HepG2 (cell line): ENCODE measurements around the gene CTNNBIP1. TPM values are rescaled to one million over a fixed set of nuclear protein-coding genes. Genes with fewer than 3 reads are reported as not detected.

Experiments used
- BORCS8-MEF2B ChIP-seq: sonication (generic); formaldehyde crosslinking; IDR thresholded peaks from 2 replicates; pipeline ENCODE4 v1.8.0; 2022; ENCODE audit warnings: mild to moderate bottlenecking, missing genetic modification reagents
- GTF3A ChIP-seq: sonication (generic); formaldehyde crosslinking; conservative IDR thresholded peaks from 2 replicates; pipeline ENCODE4 v1.4.0; 2020; ENCODE audit warnings: mild to moderate bottlenecking, missing genetic modification reagents
- MBNL3 ChIP-seq: fragments of 250-450 bp; sonication (Bioruptor Pico); conservative IDR thresholded peaks from 2 replicates; pipeline ENCODE4 v1.8.0; 2022; ENCODE audit warnings: mild to moderate bottlenecking, inconsistent platforms
- NR2F6 ChIP-seq, 2 experiments: IDR thresholded peaks; 2 replicates each; pipeline ENCODE4 v1.6.1; 2016; ENCODE audit warnings: antibody characterized with exemption in 1 of 2, mild to moderate bottlenecking in 1 of 2
- PHF8 ChIP-seq: sonication (generic); formaldehyde crosslinking; IDR thresholded peaks from 2 replicates; pipeline ENCODE4 v1.5.0; 2020; ENCODE audit warnings: missing genetic modification reagents
- POLR2A ChIP-seq, 2 experiments: IDR thresholded peaks; 2 replicates each; pipeline ENCODE4 v1.6.1; 2011; ENCODE audit warnings: low read depth in 2 of 2, low read length in 2 of 2, mild to moderate bottlenecking in 1 of 2, moderate library complexity in 1 of 2; ENCODE audit not compliant: insufficient read depth in 1 of 2
- RFX3 ChIP-seq: IDR thresholded peaks from 2 replicates; pipeline ENCODE4 v1.6.1; 2016; ENCODE audit warnings: missing biosample characterization, missing genetic modification reagents
- SALL1 ChIP-seq: sonication (generic); formaldehyde crosslinking; IDR thresholded peaks from 2 replicates; pipeline ENCODE4 v1.8.0; 2022; ENCODE audit warnings: mild to moderate bottlenecking, missing genetic modification reagents
- SAP130 ChIP-seq: IDR thresholded peaks from 2 replicates; pipeline ENCODE4 v1.6.1; 2016; ENCODE audit warnings: low read depth
- SP5 ChIP-seq: IDR thresholded peaks from 2 replicates; pipeline ENCODE4 v1.6.1; 2016; ENCODE audit warnings: low read depth, borderline replicate concordance
- YEATS2 ChIP-seq: sonication (generic); formaldehyde crosslinking; IDR thresholded peaks from 2 replicates; pipeline ENCODE4 v1.4.0; 2020; ENCODE audit warnings: missing genetic modification reagents, borderline replicate concordance
- ZMAT3 ChIP-seq: sonication (generic); formaldehyde crosslinking; conservative IDR thresholded peaks from 2 replicates; pipeline ENCODE4 v1.7.0; 2021; ENCODE audit warnings: missing genetic modification reagents
- ZNF441 ChIP-seq: sonication (generic); formaldehyde crosslinking; IDR thresholded peaks from 2 replicates; pipeline ENCODE4 v1.7.0; 2021; ENCODE audit warnings: missing genetic modification reagents, borderline replicate concordance
- ZNF547 ChIP-seq: sonication (generic); formaldehyde crosslinking; IDR thresholded peaks from 2 replicates; pipeline ENCODE4 v1.5.1; 2020; ENCODE audit warnings: mild to moderate bottlenecking, missing genetic modification reagents
- ZNF567 ChIP-seq: sonication (generic); formaldehyde crosslinking; IDR thresholded peaks from 2 replicates; pipeline ENCODE4 v1.8.1; 2023; ENCODE audit warnings: mild to moderate bottlenecking, missing genetic modification reagents, borderline replicate concordance
- ZNF737 ChIP-seq: sonication (generic); formaldehyde crosslinking; IDR thresholded peaks from 2 replicates; pipeline ENCODE4 v1.5.0; 2020; ENCODE audit warnings: missing genetic modification reagents, mild to moderate bottlenecking, borderline replicate concordance
- ZNF788 ChIP-seq: sonication (generic); formaldehyde crosslinking; IDR thresholded peaks from 2 replicates; pipeline ENCODE4 v1.5.0; 2020; ENCODE audit warnings: mild to moderate bottlenecking, missing genetic modification reagents, borderline replicate concordance
- ZNF792 ChIP-seq: IDR thresholded peaks from 2 replicates; pipeline ENCODE4 v1.6.1; 2016
- polyA plus RNA-seq, 8 experiments: library from polyadenylated mRNA; depleted of rRNA in 3 of 8; stranded (reverse) in 7 of 8; unstranded in 1 of 8; fragments of >200 nt; fragmentation: Illumina TruSeq in 4 of 8; extraction: Trizol in 4 of 8; gene quantifications; 2 replicates each; pipeline versions ENCODE4 v1.2.1 to v1.2.3, GENCODE V29; 2011 to 2016; ENCODE audit warnings: low read depth in 4 of 8, missing spikeins in 1 of 8, mixed read lengths in 1 of 8; ENCODE audit not compliant: insufficient read depth in 1 of 8
- total RNA-seq, 5 experiments: library from RNA; depleted of rRNA; stranded (reverse); fragments of >200 nt; fragmentation: Illumina TruSeq; extraction: Trizol; gene quantifications; 2 replicates each; pipeline ENCODE4 v1.2.3, GENCODE V29; 2016; ENCODE audit warnings: low read depth in 1 of 5
- TF ChIP-seq, protein P1 (sequence below): sonication (generic); formaldehyde crosslinking; conservative IDR thresholded peaks from 2 replicates; pipeline ENCODE4 v1.4.0; 2020; ENCODE audit warnings: mild to moderate bottlenecking, missing genetic modification reagents, moderate library complexity
- TF ChIP-seq, protein P2 (sequence below): sonication (generic); formaldehyde crosslinking; IDR thresholded peaks from 2 replicates; pipeline ENCODE4 v1.4.0; 2020; ENCODE audit warnings: low read depth, missing genetic modification reagents
- TF ChIP-seq, protein P3 (sequence below): IDR thresholded peaks from 2 replicates; pipeline ENCODE4 v1.6.1; 2016; ENCODE audit warnings: missing compliant biosample characterization, missing genetic modification reagents, borderline replicate concordance

Gene CTNNBIP1
- total and polyA plus RNA-seq, 2 of the 13 experiments (the other 11 are each of a cell fraction or from before 2014, with no cell fraction given): 71.7 to 83.0 TPM

DNA sequence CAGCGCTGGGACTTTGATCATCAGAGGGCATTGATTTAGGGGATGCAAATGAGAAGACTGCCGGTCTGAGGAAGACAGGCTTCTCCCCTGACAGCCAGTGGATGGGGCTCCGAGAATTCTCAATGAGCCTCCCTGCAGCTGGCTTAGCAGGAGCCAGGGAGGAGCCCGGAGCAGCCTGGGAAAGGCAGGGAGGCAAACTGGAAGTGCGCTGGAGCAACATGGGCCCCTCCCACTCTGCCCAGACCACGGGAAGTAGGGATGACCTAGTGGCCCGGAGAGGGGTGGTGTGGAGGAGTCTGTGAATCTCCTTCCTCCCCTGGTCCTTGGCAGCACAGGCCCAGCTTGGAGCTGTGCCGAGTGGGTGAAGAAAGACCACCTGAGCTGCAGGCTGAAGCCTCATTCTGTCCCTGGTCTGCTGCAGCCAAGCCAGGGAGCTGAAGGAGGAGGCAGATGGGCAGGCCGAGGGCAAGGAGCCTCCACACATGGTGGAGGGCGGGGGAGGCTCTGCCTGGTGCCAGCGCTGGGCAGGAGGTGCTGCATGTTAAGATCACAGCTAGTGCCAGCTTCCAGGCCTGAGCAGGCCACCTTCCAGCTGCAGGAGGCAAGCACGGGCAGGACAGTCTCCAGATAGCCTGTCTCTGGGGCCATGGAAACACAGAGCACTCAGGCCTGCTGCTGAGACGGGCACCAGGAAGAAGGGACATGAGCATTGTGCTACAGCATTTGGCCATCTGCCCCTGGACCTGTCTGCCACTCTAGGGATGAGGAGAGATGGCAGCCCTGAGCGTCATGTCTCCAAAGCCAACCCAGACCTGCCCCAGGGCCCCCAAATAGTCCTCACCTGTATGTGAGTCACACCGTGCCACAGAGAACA lies 74.1 kb downstream of the CTNNBIP1 start (continued):
- TF ChIP-seq SP5 (CRISPR knock-in tag): peak; percentile 37; the same call in 1 of the 2 replicates
- peak; percentile 74; the same call in 1 of the 2 replicates for TF ChIP-seq ZNF788 (CRISPR knock-in tag)
- peak; percentile 66 for TF ChIP-seq SAP130 (CRISPR knock-in tag)
- peak; percentile 51 for TF ChIP-seq SALL1 (CRISPR knock-in tag)
- TF ChIP-seq BORCS8-MEF2B (CRISPR knock-in tag): 0 out of 2 replicates have a peak, but pooled peaks have one; percentile 3
- TF ChIP-seq, protein P1, sequence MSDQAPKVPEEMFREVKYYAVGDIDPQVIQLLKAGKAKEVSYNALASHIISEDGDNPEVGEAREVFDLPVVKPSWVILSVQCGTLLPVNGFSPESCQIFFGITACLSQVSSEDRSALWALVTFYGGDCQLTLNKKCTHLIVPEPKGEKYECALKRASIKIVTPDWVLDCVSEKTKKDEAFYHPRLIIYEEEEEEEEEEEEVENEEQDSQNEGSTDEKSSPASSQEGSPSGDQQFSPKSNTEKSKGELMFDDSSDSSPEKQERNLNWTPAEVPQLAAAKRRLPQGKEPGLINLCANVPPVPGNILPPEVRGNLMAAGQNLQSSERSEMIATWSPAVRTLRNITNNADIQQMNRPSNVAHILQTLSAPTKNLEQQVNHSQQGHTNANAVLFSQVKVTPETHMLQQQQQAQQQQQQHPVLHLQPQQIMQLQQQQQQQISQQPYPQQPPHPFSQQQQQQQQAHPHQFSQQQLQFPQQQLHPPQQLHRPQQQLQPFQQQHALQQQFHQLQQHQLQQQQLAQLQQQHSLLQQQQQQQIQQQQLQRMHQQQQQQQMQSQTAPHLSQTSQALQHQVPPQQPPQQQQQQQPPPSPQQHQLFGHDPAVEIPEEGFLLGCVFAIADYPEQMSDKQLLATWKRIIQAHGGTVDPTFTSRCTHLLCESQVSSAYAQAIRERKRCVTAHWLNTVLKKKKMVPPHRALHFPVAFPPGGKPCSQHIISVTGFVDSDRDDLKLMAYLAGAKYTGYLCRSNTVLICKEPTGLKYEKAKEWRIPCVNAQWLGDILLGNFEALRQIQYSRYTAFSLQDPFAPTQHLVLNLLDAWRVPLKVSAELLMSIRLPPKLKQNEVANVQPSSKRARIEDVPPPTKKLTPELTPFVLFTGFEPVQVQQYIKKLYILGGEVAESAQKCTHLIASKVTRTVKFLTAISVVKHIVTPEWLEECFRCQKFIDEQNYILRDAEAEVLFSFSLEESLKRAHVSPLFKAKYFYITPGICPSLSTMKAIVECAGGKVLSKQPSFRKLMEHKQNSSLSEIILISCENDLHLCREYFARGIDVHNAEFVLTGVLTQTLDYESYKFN (CRISPR knock-in tag): peak; percentile 25; the same call in 1 of the 2 replicates
- TF ChIP-seq, protein P2, sequence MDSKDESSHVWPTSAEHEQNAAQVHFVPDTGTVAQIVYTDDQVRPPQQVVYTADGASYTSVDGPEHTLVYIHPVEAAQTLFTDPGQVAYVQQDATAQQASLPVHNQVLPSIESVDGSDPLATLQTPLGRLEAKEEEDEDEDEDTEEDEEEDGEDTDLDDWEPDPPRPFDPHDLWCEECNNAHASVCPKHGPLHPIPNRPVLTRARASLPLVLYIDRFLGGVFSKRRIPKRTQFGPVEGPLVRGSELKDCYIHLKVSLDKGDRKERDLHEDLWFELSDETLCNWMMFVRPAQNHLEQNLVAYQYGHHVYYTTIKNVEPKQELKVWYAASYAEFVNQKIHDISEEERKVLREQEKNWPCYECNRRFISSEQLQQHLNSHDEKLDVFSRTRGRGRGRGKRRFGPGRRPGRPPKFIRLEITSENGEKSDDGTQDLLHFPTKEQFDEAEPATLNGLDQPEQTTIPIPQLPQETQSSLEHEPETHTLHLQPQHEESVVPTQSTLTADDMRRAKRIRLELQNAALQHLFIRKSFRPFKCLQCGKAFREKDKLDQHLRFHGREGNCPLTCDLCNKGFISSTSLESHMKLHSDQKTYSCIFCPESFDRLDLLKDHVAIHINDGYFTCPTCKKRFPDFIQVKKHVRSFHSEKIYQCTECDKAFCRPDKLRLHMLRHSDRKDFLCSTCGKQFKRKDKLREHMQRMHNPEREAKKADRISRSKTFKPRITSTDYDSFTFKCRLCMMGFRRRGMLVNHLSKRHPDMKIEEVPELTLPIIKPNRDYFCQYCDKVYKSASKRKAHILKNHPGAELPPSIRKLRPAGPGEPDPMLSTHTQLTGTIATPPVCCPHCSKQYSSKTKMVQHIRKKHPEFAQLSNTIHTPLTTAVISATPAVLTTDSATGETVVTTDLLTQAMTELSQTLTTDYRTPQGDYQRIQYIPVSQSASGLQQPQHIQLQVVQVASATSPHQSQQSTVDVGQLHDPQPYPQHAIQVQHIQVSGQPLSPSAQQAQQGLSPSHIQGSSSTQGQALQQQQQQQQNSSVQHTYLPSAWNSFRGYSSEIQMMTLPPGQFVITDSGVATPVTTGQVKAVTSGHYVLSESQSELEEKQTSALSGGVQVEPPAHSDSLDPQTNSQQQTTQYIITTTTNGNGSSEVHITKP (CRISPR knock-in tag): peak; percentile 41; the same call in 1 of the 2 replicates
- TF ChIP-seq, protein P3, sequence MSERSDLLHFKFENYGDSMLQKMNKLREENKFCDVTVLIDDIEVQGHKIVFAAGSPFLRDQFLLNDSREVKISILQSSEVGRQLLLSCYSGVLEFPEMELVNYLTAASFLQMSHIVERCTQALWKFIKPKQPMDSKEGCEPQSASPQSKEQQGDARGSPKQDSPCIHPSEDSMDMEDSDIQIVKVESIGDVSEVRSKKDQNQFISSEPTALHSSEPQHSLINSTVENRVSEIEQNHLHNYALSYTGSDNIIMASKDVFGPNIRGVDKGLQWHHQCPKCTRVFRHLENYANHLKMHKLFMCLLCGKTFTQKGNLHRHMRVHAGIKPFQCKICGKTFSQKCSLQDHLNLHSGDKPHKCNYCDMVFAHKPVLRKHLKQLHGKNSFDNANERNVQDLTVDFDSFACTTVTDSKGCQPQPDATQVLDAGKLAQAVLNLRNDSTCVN (CRISPR knock-in tag): no peak
- no peak for TF ChIP-seq GTF3A (CRISPR knock-in tag)
- 0 out of 2 replicates have a peak, but pooled peaks have one; percentile 58 for TF ChIP-seq ZNF547 (CRISPR knock-in tag)
- peak; percentile 55; the same call in 1 of the 2 replicates for TF ChIP-seq ZNF567 (CRISPR knock-in tag)
- 0 out of 2 replicates have a peak, but pooled peaks have one; percentile 40 for TF ChIP-seq ZNF441
- no peak for TF ChIP-seq ZNF737
- peak; percentile 48 for TF ChIP-seq PHF8
- no peak for TF ChIP-seq RFX3 (CRISPR knock-in tag)
- TF ChIP-seq ZMAT3: 0 out of 2 replicates have a peak, but pooled peaks have one; percentile 49
- no peak for TF ChIP-seq YEATS2
- no peak for TF ChIP-seq NR2F6 (IDR thresholded peaks at IDR 0.05)
- 0 out of 2 replicates have a peak, but pooled peaks have one; percentile 15 for TF ChIP-seq NR2F6 (CRISPR knock-in tag; IDR thresholded peaks at IDR 0.05)
- TF ChIP-seq MBNL3 (CRISPR knock-in tag): no peak
- 0 out of 2 replicates have a peak, but pooled peaks have one; percentile 22 for TF ChIP-seq ZNF792 (CRISPR knock-in tag)
- TF ChIP-seq POLR2A (IDR thresholded peaks at IDR 0.05; ENCODE audit: insufficient read depth in 1 of 2, low read depth in 2 of 2, low read length in 2 of 2): 0 out of 4 replicates have a peak, but pooled peaks of 1 of the 2 experiments have one; percentile 20
